CD4-positive, alpha-beta T cell treated with Interleukin-6 for 4 hours (primary cell): ENCODE results near the gene DHX8.
"Not testable (repeated sequence)": the region's sequence is repeated elsewhere in the genome, so short reads cannot be mapped to it uniquely, and the experiment has no call there.

Experiments
- DNase-seq: peaks from one replicate; pipeline ENCODE4 v3.0.0-alpha.2; 2020; ENCODE audit warnings: mixed read lengths

The DHX8 gene

DNA sequence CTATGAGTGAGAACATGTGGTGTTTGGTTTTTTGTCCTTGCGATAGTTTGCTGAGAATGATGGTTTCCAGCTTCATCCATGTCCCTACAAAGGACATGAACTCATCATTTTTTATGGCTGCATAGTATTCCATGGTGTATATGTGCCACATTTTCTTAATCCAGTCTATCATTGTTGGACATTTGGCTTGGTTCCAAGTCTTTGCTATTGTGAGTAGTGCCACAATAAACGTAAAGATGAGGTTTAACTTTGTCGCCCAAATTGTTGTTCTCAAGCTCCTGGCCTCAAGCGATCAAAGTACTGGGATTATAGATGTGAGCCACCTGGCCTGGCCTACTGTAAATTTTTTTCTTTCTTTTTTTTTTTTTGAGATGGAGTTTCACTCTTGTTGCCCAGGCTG, 21.2 kb upstream of the DHX8 start:
- DNase-seq = not testable (repeated sequence)

DNA sequence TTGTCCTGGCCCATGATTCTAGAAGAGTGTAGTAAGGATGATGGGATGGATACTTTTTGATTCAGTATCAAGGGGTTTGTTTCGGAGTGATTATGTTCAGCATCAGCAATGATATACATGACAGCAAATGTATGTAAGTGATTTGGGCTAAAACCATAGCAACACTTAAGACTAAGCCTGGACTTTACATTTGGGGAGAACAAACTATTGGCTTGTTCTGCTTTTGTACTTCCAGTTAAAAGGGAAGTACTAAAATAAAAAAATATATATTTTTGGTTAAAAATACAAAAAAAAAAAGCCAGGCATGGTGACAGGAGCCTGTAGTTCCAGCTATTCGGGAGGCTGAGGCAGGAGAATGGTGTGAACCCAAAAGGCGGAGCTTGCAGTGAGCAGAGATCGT, 20.5 kb upstream of the DHX8 start:
- DNase-seq = no peak

DNA sequence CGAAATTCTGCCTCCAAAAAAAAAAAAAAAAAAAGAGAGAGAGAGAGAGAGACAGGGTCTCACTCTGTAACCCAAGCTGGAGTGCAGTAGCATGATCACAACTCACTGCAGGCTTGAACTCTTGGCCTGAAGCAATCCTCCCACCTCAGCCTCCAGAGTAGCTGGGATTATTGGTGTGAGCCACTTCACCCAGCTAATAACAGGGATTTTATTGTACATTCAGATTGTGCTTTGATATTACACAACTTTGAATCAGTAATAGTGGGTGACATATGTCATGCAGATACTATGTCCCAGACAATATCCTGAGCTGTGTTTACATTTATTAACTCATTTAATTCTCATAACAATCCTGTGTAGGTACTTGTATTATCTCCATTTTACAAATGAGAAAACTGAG, 19.7 kb upstream of the DHX8 start:
- no peak for DNase-seq

DNA sequence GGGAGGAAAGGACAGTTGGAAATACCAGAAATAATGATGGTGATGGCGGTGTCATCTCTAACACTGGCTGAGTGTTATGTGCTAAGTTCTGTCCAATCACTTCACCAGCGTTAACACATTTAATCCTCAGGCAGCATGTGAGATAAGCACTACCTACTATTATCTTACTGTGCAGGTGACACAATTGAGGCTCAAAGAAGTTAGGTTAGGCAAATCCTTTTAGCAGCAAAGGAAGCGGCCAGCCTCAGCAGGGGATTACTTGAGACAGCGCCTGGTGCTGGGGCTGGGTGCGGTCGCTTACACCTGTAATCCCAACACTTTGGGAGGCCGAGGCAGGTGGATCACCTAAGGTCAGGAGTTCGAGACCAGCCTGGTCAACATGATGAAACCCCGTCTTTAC, 18.7 kb upstream of the DHX8 start:
- no peak for DNase-seq

DNA sequence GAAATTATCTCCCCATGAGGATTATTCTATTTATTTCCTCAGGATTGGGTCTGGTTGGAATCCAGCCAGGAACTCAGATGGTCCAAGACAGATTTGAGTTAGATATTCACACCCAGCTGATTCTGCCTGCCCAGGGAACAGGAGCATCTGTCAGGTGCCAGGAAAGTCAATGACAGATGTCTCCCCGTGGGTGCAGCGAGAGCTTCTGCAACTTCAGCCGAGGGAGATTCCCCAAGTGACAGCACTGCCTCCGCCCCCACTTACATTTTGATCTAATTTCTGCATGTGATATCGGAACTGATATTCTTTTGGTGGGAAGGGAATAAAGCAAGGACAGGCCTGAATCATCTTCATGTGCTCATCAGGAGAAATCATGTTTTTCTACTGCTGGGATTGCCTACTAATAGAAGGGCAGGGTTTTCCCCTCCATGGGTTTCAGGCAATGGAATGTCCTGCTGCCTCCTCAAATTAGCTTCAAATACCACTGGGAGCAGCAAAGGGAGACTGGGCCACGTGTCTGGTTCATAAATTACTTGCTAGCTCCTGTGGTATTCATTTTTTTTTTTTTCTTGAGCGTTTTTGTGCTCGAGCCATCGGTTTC, 15.7 kb upstream of the DHX8 start:
- no peak for DNase-seq

DNA sequence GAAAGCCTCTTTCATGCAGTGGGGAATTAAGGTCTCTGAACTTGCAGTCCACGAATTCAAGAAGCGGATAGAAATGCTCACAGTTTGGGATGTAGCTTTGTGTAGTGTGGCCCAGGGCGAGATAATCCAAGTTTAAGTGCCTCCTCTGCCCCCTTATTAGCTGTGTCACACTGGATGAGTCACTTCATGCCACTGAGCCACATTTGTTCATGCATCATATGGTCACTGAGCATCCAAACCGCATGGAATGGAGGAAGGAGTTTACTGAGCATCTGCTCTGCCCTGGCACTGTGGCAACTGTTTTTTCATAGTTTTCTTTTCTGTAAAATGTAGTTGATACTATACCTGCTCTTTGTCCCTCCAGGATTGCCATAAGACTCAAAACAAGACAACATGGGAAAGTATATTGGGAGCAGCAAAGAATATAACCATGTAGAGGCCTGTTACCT, 15.1 kb upstream of the DHX8 start:
- DNase-seq = no peak

DNA sequence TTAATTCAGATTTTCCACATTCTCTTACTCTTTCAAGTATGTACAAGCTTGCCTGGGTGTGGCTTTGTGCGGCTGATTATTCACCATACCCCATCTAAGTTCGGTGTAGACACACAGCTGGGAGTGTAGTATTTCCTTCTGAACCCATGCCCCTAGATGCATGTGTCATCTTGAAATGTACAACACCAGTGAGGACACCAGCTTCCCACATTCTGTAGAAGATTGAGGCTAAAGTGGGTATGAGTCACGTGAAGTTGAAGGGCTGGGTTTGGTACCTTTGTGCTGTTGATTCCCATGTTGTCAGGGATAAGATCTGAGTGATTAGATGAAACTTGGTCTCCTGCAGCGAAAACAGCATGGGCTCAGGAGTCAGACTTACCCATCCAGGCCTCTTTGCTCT, 14.6 kb upstream of the DHX8 start:
- no peak for DNase-seq

DNA sequence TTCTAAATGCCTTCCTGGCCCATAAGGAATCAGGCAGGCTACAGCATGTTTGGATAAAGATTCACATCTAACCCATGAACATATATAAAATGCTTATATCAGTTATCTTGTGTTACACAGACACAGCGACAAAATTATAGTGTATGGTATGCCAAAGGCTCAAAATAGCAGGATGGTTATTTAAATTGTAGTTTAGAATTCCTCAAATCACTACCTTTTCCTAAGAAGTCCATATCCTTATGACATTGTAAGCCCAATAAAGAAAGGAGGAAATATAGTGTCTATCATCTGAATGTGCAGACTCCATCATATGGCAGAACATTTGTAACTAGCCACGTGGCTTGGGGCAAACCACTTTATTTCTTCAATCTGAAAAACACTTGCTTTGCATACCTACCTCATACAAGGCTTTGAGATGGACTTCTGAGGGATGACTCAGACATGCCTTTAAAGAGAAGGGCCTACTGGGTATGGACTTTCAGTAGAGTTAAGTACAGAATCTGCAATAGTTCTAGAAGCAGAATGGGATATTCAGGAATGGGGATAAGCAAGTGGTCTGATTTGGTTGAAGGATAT, 12.1 kb upstream of the DHX8 start:
- DNase-seq = no peak

DNA sequence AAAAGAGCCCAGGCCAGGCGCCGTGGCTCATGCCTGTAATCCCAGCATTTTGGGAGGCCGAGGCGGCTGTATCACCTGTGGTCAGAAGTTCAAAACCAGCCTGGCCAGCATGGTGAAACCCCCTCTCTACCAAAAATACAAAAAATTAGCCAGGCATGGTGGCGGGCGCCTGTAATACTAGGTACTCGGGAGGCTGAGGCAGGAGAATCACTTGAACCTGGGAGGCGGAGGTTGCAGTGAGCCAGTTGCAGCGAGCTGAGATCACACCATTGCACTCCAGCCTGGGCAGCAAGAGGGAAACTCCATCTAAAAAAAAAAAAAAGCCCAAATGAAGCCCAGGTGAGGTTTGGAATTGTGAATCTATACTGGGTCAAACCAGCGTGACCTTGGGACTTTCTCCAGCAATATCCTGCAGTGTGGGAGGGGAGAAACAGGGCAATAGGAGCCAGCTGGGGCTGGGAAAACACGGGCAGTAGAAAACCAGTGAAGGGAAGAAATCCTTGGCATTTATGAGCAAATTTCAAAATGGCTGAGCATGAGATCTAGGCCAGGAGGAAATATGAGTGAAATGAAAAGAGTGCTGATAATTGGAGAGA, 8.2 kb upstream of the DHX8 start:
- no peak for DNase-seq

DNA sequence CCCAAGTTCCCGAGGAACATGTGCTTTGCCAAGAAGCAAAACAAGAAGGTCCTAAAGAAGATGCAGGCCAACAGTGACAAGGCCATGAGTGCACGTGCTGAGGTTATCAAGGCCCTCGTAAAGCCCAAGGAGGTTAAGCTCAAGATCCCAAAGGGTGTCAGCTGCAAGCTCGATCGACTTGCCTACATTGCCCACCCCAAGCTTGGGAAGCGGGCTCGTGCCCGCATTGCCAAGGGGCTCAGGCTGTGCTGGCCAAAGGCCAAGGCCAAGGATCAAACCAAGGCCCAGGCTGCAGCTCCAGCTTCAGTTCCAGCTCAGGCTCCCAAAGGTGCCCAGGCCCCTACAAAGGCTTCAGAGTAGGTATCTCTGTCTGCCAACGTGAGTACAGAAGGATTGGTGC, 7.5 kb upstream of the DHX8 start:
- not testable (repeated sequence) for DNase-seq

DNA sequence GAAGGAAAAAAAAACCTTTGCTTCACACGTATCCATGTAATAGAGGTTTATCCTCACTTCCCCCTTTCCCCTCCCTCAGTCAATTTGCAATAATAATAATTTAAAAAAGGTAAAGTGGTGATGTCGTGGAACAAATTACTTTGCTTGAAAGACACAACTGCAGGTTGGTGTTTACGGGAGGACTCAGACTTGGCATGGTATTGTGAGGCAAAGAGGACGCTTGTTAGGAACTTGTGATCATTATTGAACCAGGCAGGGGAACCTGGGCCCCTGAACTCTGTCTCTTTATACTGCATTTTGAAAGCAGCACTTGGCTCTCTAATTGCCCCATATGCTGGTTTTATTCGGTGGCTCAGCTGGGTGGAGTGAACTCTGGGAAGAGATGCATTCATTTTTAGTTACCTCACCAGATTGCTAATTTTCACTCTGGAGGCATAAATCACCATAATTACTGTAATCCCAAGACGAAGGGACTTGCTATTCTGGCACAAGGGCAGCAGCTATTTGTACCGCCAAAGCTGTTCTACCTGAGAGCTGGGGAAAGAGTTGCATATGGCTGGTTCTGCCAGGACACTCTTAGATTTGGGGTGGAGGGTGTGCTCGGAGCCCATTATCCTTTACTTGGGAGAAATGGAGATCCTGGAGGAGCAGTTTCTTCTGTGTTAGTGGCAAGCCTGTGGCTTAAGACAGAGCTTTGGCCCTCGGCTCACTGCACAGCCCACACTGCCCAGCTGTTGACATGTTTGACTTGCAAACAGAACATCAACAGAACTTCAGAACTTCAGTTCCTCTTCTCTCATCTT, 5.7 kb upstream of the DHX8 start:
- no peak for DNase-seq

DNA sequence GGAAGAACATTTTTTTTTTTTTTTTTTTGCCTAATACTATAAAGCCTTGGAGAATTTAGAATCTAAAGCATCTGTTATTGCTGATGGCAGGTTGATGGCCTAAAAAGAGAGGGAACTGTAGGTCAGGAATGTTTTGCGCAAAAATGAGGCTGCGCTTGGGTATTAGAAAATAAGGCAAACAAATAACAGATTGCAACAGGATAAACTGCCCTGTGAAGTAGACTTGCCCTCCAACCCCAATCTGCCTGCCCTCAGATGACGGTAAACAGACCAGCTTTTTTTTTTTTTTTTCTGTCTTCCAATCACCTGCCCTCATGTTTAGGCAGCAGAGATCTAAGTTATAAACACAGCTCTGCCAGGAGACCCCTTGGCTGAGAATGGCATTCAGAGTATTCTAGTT, 3.8 kb upstream of the DHX8 start:
- DNase-seq = no peak

DNA sequence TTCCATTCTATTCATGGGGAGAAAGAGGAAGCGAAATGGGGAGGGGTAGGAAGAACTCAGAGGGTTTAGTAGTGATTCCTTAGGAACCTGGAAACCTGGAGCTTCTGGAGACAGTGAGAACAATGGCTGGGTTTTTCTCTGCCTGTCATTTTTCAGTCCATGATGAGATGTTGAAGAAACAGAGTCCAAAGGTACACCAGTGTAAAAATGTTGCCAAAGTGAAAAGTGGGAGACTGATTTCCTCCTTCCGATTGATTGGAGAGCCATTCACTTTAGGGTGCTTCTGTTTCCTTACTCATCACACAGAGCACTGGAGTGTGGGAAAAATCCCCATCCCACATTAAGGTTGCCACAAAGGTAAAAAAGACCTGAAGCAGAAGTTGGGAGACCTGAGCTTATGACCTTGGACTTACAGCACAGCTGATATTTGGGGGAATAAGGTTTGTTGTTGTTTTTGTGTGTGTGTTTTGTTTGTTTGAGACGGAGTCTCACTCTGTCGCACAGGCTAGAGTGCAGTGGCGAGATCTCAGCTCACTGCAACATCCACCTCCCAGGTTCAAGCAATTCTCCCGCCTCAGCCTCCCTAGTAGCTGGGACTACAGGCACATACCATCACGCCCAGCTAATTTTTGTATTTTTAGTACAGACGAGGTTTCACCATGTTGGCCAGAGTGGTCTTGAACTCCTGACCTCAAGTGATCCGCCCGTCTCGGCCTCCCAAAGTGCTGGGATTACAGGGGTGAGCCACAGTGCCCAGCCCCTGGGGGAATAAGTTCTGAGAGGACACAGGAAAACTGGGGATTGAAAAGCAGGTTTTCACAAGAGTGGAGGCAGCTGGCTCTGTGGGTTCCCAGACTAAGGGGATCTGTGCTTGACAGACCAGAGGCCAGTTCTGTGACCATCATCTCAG, 1.4 kb upstream of the DHX8 start:
- DNase-seq = no peak

DNA sequence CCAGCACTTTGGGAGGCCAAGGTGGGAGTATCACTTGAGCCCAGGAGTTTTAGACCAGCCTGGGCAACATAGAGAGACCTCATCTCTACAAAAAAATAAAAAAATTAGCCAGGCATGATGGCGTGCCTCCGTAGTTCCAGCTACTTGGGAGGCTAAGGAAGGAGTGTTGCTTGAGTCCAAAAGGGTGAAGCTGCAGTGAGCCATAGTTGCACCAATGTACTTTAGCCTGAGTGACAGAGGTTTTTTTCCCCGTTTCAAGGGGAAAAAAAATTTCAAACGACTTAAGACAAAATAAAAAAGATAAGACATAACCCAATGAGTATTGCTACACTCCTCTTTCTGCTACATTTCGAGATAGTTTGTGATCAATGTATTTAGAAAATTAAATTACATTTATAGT, 6.8 kb downstream of the DHX8 start:
- no peak for DNase-seq

DNA sequence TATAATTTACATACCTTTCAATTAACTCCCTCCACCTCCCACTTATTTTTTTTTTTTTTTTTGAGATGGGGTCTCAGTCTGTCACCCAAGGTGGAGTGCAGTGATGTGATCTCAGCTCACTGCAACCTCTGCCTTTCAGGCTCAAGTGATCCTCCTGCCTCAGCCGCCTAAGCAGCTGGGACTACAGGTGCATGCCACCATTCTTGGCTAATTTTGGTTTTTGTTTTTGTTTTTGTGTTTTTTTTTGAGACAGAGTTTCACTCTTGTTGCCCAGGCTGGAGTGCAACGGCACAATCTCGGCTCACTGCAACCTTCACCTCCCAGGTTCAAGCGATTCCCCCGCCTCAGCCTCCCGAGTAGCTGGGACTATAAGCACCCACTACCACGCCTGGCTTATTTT, 25.7 kb downstream of the DHX8 start:
- not testable (repeated sequence) for DNase-seq

DNA sequence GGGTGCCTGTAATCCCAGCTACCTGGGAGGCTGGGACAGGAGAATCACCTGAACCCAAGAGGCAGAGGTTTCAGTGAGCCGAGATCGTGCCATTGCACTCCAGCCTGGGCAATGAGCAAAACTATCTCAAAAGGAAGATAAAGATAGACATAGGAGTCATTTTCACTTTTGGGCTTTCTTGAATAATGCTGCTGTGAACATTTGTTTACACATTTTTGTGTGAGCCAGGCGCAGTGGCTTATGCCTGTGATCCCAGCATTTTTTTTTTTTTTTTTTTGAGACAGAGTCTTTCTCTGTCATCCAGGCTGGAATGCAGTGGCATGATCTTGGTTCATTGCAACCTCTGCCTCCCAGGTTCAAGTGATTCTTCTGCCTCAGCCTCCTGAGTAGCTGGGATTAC, 27.4 kb downstream of the DHX8 start:
- DNase-seq = not testable (repeated sequence)

DNA sequence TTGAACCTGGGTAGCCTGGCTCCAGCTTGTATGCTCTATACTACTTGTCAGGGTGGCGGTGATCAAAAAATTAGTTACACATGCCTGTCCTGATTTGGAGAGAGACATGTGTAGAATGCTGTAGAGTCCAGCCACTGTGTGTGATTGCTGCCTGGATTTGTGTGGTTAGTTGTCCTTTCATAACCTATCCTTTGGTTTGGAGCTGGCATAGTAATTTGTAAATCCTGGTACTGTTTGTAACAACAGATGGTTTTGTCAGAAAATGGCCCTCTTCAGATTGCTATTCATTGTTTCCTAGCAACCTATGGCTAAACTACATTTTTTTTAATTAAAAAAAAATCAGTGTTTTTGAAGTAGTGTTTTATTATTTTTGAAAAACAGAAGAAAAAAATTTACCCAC, 31.9 kb downstream of the DHX8 start:
- no peak for DNase-seq

DNA sequence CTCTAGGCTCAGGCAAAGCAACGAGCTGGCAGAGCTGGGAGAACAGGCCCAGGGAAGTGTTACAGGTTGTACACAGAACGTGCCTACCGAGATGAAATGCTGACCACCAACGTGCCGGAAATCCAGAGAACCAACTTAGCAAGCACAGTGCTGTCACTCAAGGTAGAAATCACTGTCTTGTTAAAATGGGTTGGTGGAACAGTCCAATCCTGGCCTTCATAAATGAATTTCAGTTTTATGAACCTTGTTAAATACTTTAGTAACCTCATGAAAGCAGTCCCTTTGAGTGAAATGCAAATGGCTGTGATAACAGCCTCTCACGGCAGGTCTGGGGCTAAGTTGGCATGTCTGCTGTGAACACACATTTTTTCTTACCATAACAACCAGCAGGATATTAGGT, 33.4 kb downstream of the DHX8 start:
- no peak for DNase-seq

DNA sequence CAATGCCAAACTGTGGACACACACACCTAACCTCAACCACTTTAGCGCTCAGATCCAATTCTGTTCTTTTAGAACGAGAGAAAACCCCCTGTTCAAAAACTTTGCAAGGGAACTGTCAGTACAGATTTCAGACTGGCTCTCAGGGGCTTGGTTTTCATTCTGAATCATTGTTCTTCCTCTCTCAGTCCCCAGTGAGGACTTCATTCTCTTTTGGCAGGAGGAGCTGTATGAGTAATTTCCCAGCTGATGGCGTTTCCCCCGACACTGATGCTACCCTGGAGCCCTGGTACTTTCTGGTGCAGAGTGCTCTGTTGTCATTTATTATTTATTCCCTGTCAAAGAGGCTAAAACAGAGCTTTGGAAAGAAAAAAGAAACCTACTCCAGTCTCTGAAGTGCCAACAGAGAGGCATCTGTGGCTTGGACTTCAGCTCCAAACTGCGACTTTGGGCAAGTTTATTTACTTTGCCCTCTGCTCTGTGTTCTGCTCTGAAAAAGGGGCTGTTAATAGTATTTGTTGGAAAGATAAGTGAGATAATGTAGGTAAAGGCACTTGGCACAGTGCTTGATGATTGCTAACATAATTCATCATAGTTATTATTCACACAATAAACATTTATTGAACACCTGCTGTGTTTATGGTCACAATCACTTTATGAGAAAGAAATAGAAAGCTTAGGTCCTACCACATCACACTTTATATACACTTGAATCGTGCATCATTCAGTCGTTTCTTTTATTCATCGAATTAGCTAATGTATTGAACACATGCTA, 34.0 kb downstream of the DHX8 start:
- DNase-seq = no peak

DNA sequence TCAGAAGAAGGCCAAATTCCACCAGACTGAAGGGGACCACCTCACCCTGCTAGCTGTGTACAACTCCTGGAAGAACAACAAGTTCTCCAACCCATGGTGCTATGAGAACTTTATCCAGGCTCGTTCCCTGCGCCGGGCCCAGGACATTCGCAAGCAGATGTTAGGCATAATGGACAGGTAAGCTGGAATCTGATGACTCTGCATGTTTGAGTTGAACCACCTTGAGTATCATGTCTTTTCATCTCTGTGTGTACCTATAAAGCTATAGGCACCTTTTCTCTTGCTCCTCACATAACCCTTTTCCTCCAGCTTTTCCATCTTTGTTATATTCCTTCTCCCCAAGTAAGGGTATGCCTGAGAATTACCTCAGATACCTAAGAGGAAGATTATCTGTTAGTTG, 37.6 kb downstream of the DHX8 start:
- no peak for DNase-seq

DNA sequence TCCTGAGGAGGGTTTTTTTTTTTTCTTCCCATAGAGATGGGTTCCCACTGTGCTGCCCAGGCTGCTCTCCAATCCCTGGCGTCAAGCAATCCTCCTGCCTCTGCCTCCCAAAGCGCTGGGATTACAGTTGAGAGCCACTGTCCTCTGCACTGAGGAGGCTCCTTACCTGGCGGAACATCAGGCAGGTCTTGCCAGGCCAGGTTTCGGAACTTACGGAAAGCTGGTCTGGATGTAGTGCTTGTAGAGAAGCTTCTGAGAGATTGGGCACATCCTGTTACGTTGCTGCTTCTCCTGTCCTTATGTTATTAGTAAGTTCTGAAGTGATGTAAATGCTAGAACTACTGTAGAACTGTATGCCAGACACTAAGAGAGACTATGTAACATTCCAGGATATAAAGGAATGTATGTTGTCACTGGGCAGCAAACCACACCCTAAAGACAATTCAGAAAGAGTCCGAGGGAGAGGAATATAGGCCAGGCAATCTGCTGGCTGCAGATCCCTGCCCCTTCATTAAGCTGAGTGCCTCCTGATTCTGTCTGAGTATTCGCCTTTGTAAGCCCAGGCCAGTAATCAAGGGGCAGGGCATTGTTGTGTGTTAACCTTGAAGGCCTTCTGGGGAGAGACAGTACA, 41.3 kb downstream of the DHX8 start:
- DNase-seq = no peak
